Sigmoid colon (tissue), 4 donors: ENCODE results near the gene UNKL.

ENCODE experiments used
- EP300 ChIP-seq, 4 donors: sonication (generic); formaldehyde crosslinking; IDR thresholded peaks; one replicate each; pipeline ENCODE4 v1.6.1; 2017; ENCODE audit warnings: antibody characterized with exemption in 4 of 4
- POLR2AphosphoS5 ChIP-seq, 4 donors: sonication (generic); formaldehyde crosslinking; IDR thresholded peaks; one replicate each; pipeline ENCODE4 v1.6.1; 2017; ENCODE audit warnings: antibody characterized with exemption in 4 of 4
- TF ChIP-seq, protein P1 (sequence below), 4 experiments: fragments of 450-650 bp in 3 of 4; fragments of 200-600 bp in 1 of 4; IDR thresholded peaks; one replicate each; pipeline ENCODE4 v1.5.1; 2016 to 2019; ENCODE audit warnings: antibody characterized with exemption in 4 of 4, mild to moderate bottlenecking in 3 of 4, moderate library complexity in 2 of 4

DNA sequence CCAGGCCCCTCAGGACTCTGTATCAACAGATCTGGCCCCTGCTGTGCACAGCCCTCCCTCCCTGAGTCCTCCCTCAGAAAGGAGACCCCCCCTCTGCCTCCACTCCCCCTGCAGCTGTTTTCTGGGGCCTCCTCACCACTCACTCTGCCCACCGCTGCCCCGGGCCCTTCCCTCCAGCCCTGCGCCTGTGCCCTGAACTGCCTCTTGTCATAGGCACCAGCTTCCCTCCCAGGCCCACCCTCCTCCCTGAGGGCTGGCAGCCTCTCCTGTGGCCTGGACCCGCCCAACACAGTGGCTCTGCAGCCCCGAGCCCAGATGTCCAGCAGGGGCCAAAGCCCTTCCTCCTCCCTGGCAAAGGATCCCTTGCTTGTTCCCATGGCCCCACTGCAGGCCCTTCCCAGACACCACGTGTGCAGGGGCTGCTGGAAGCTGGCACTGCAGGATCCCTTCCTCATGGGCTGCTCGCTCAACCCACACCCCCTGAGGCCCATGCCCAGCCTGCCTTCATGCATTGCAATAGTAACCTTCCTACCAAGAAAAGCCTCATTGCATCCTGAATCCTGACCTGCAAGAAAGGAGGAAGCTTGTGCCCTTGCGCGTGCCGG lies 37.0 kb downstream of the UNKL start:
- TF ChIP-seq, protein P1, sequence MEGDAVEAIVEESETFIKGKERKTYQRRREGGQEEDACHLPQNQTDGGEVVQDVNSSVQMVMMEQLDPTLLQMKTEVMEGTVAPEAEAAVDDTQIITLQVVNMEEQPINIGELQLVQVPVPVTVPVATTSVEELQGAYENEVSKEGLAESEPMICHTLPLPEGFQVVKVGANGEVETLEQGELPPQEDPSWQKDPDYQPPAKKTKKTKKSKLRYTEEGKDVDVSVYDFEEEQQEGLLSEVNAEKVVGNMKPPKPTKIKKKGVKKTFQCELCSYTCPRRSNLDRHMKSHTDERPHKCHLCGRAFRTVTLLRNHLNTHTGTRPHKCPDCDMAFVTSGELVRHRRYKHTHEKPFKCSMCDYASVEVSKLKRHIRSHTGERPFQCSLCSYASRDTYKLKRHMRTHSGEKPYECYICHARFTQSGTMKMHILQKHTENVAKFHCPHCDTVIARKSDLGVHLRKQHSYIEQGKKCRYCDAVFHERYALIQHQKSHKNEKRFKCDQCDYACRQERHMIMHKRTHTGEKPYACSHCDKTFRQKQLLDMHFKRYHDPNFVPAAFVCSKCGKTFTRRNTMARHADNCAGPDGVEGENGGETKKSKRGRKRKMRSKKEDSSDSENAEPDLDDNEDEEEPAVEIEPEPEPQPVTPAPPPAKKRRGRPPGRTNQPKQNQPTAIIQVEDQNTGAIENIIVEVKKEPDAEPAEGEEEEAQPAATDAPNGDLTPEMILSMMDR (IDR thresholded peaks at IDR 0.05): no peak
- TF ChIP-seq EP300 (IDR thresholded peaks at IDR 0.05) (no peak), POLR2AphosphoS5 (IDR thresholded peaks at IDR 0.05) (no peak)
